GM12878 (cell line): Measurements from ENCODE around the gene SETMAR. TPM values are rescaled to one million over a fixed set of nuclear protein-coding genes. Genes with fewer than 3 reads are reported as not detected.

Experiments
- ATAC-seq: fragments of 200-7000 bp; cut with Tn5 transposase; 3 replicates; pipeline ENCODE4 v1.9.1; 2020; ENCODE audit warnings: mild to moderate bottlenecking, moderate library complexity
- BruUV-seq: library from RNA; stranded (reverse); fragments of 400-500 nt; replicated peaks from 2 replicates; lab custom pipeline; 2021; lab: Mats Ljungman, UMichigan
- CTCF ChIA-PET: fragments of 300-600 bp; sonication (Branson Sonifier 250); formaldehyde crosslinking; extraction: SDS; loops from one replicate; lab custom pipeline; 2021; ENCODE audit warnings: inconsistent platforms; lab: Yijun Ruan, JAX
- POLR2A ChIA-PET: fragments of 350-600 bp; formaldehyde crosslinking; extraction: SDS; loops from one replicate; lab custom pipeline; 2021; ENCODE audit warnings: inconsistent platforms; lab: Charles Lee
- RAD21 ChIA-PET: fragments of 300-600 bp; sonication (Branson Sonifier 250); formaldehyde crosslinking; loops from one replicate; lab custom pipeline; 2023; ENCODE audit warnings: antibody characterized with exemption; ENCODE audit not compliant: unreplicated experiment; lab: Charles Lee
- SMC1A ChIA-PET: fragments of 300-600 bp; sonication (Branson Sonifier 250); formaldehyde crosslinking; loops from one replicate; lab custom pipeline; 2023; ENCODE audit not compliant: unreplicated experiment, uncharacterized antibody; lab: Charles Lee
- DNase-seq: peaks from one replicate; pipeline ENCODE4 v3.0.0-alpha.2; 2011; ENCODE audit warnings: low read depth, low spot score
- FAIRE-seq: peaks from 3 replicates; lab custom pipeline; 2011; peaks lifted over from hg19 to GRCh38; lab: Jason Lieb, UNC
- H2AFZ ChIP-seq: 2 replicates; pipeline ENCODE4 v1.6.0; 2011; ENCODE audit warnings: low read depth, low read length, control low read depth; ENCODE audit not compliant: control insufficient read depth
- H3K27ac ChIP-seq: 2 replicates; pipeline ENCODE4 v1.5.1; 2011; ENCODE audit warnings: control low read depth; ENCODE audit not compliant: control insufficient read depth, insufficient read depth
- H3K27me3 ChIP-seq, 2 experiments: replicated peaks in 1 of 2; 2 replicates each; pipeline versions ENCODE4 v1.6.0 to v1.6.1; 2011; ENCODE audit warnings: low read length in 1 of 2; ENCODE audit not compliant: control insufficient read depth in 2 of 2, insufficient read depth in 2 of 2
- H3K36me3 ChIP-seq, 2 experiments: 2 replicates each; pipeline ENCODE4 v1.5.1; 2011; ENCODE audit warnings: low read length in 1 of 2; ENCODE audit not compliant: control insufficient read depth in 2 of 2, insufficient read depth in 2 of 2
- H3K4me1 ChIP-seq: 2 replicates; pipeline ENCODE4 v1.6.1; 2011; ENCODE audit warnings: mild to moderate bottlenecking, low read length, moderate library complexity, mixed read lengths; ENCODE audit not compliant: control insufficient read depth, insufficient read depth
- H3K4me2 ChIP-seq: 2 replicates; pipeline ENCODE4 v1.6.0; 2011; ENCODE audit warnings: control low read depth; ENCODE audit not compliant: control insufficient read depth, insufficient read depth
- H3K4me3 ChIP-seq: fragments of 200-600 bp; sonication (generic); 2 replicates; pipeline ENCODE4 v1.5.1; 2016
- H3K79me2 ChIP-seq: 2 replicates; pipeline ENCODE4 v1.6.0; 2011; ENCODE audit warnings: low read length; ENCODE audit not compliant: control insufficient read depth, insufficient read depth
- H3K9ac ChIP-seq: 2 replicates; pipeline ENCODE4 v1.8.0; 2011; ENCODE audit warnings: low read length, control low read depth, mixed read lengths; ENCODE audit not compliant: control insufficient read depth, insufficient read depth
- H3K9me3 ChIP-seq: replicated peaks from 3 replicates; pipeline ENCODE4 v1.5.1; 2011; ENCODE audit warnings: mild to moderate bottlenecking, low read length; ENCODE audit not compliant: control insufficient read depth, insufficient read depth
- H4K20me1 ChIP-seq: 2 replicates; pipeline ENCODE4 v1.6.0; 2011; ENCODE audit not compliant: control insufficient read depth, insufficient read depth
- BHLHE40 ChIP-seq, 2 experiments: fragments of 450-650 bp in 1 of 2; IDR thresholded peaks; 2 replicates each; pipeline ENCODE4 v1.6.1; 2011 to 2017; ENCODE audit warnings: low read depth in 2 of 2, borderline replicate concordance in 1 of 2, improper control_type of control experiment in 1 of 2, low read length in 1 of 2, mild to moderate bottlenecking in 1 of 2
- CBX5 ChIP-seq: sonication (generic); IDR thresholded peaks from 2 replicates; pipeline ENCODE4 v1.6.1; 2016; ENCODE audit warnings: low read depth, moderate library complexity, mild to moderate bottlenecking, inconsistent platforms
- HDAC6 ChIP-seq: fragments of 200-600 bp; sonication (generic); IDR thresholded peaks from one replicate; pipeline ENCODE4 v1.8.0; 2017; ENCODE audit warnings: antibody characterized with exemption; ENCODE audit not compliant: unreplicated experiment
- KAT2A ChIP-seq: conservative IDR thresholded peaks from 2 replicates; pipeline ENCODE4 v1.6.1; 2011; ENCODE audit warnings: low read depth, low read length; ENCODE audit not compliant: control insufficient read depth
- KLF5 ChIP-seq: fragments of 450-650 bp; IDR thresholded peaks from 2 replicates; pipeline ENCODE4 v1.6.1; 2014; ENCODE audit warnings: mild to moderate bottlenecking; ENCODE audit not compliant: partially characterized antibody
- MEF2B ChIP-seq: fragments of 450-650 bp; IDR thresholded peaks from 2 replicates; pipeline ENCODE4 v1.6.1; 2018; ENCODE audit warnings: mild to moderate bottlenecking, moderate library complexity; ENCODE audit not compliant: partially characterized antibody, poor library complexity, severe bottlenecking
- NR2F1 ChIP-seq: fragments of 450-650 bp; conservative IDR thresholded peaks from 2 replicates; pipeline ENCODE4 v1.6.1; 2017; ENCODE audit warnings: mild to moderate bottlenecking
- POU2F2 ChIP-seq: IDR thresholded peaks from 3 replicates; pipeline ENCODE4 v1.6.1; 2011; ENCODE audit warnings: low read depth, mild to moderate bottlenecking, low read length, borderline replicate concordance
- RCOR1 ChIP-seq: conservative IDR thresholded peaks from 2 replicates; pipeline ENCODE4 v1.6.1; 2012; ENCODE audit warnings: low read depth, low read length, improper control_type of control experiment
- SIN3A ChIP-seq: IDR thresholded peaks from 2 replicates; pipeline ENCODE4 v1.6.1; 2012; ENCODE audit warnings: low read depth, low read length, improper control_type of control experiment
- SREBF2 ChIP-seq: IDR thresholded peaks from 2 replicates; pipeline ENCODE4 v1.6.1; 2012; ENCODE audit warnings: mild to moderate bottlenecking, low read length
- SRF ChIP-seq, 2 experiments: IDR thresholded peaks; 2 replicates each; pipeline ENCODE4 v1.6.1; 2011; ENCODE audit warnings: low read depth in 2 of 2, low read length in 2 of 2, mild to moderate bottlenecking in 1 of 2, moderate library complexity in 1 of 2
- SUZ12 ChIP-seq: fragments of 200-600 bp; sonication (generic); IDR thresholded peaks from one replicate; pipeline ENCODE4 v1.6.1; 2018; ENCODE audit warnings: antibody characterized with exemption, mild to moderate bottlenecking; ENCODE audit not compliant: unreplicated experiment
- ZNF217 ChIP-seq: fragments of 450-650 bp; IDR thresholded peaks from 2 replicates; pipeline ENCODE4 v1.6.1; 2017; ENCODE audit warnings: antibody characterized with exemption, mild to moderate bottlenecking
- WGBS: methylation state at CpG from one replicate; pipeline ENCODE4 v1.1.6; 2016; ENCODE audit warnings: low lambda C conversion rate; ENCODE audit not compliant: insufficient replicate concordance, insufficient coverage; ENCODE audit errors: missing lambda C conversion rate; 5-methylcytosine and 5-hydroxymethylcytosine counted together
- in situ Hi-C: fragments of 300-500 bp; cut with MboI; formaldehyde crosslinking; loops from 9 replicates; pipeline ENCODE4 v1.14.3; 2018; ENCODE audit warnings: mixed read lengths
- intact Hi-C: fragments of 100-400 bp; cut with micrococcal nuclease; formaldehyde crosslinking; loops from one replicate; pipeline ENCODE4 v1.14.2; 2022; ENCODE audit not compliant: unreplicated experiment
- polyA plus RNA-seq, 11 experiments: library from polyadenylated mRNA; depleted of rRNA in 4 of 11; unstranded in 6 of 11; stranded (reverse) in 5 of 11; fragments of >200 nt; fragmentation: Nextera tagmentation in 4 of 11; fragmentation: Illumina TruSeq in 1 of 11; extraction: Ambion mirVana in 4 of 11; extraction: Trizol in 1 of 11; gene quantifications; 1 replicate in 1 of 11; 2 replicates in 10 of 11; pipeline versions ENCODE4 v1.2.1 to v1.2.3, GENCODE V29; 2011 to 2016; ENCODE audit warnings: inconsistent platforms in 2 of 11, missing spikeins in 2 of 11, low read depth in 1 of 11
- total RNA-seq, 4 experiments: library from RNA; depleted of rRNA in 3 of 4; stranded (reverse); fragments of >200 nt in 3 of 4; fragmentation: Illumina TruSeq in 1 of 4; extraction: Trizol in 1 of 4; gene quantifications; 2 replicates each; pipeline versions ENCODE4 v1.2.1 to v1.2.3, GENCODE V29; 2013 to 2021
- TF ChIP-seq, protein P1 (sequence below): fragments of 450-650 bp; conservative IDR thresholded peaks from 2 replicates; pipeline ENCODE4 v1.6.1; 2017; ENCODE audit warnings: mild to moderate bottlenecking, moderate library complexity
- TF ChIP-seq, protein P2 (sequence below): fragments of 450-650 bp; IDR thresholded peaks from 2 replicates; pipeline ENCODE4 v1.6.1; 2016; ENCODE audit warnings: mild to moderate bottlenecking
- TF ChIP-seq, protein P3 (sequence below): IDR thresholded peaks from 2 replicates; pipeline ENCODE4 v1.6.1; 2011; ENCODE audit warnings: low read depth, low read length, improper control_type of control experiment, borderline replicate concordance
- TF ChIP-seq, protein P4 (sequence below): IDR thresholded peaks from 2 replicates; pipeline ENCODE4 v1.6.1; 2012; ENCODE audit warnings: mild to moderate bottlenecking, low read depth, low read length

Gene SETMAR
- total and polyA plus RNA-seq, 10 of the 15 experiments (the other 5 are each of a cell fraction or from before 2014, with no cell fraction given), result 7.1 to 25.1 (median 20.3) TPM

DNA sequence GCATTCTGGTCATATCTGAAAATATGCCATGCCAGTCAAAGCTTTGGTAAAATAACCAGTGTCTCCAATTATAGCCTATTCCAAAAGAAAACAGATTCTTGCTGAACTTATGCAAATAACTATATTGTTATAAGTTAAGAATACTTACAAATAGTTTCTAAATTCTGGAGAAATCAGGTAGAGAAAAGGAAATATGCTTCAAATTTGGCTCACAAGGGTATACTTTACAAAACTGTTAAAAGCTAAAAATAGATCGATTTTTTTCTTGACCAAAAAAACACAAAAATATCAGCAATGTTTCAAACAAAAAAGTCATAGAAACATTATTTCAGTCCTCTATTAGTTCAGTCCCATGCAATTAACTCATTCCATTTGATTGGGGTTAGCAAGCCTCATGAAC lies 23.7 kb downstream of the SETMAR start:
- ChIA-PET CTCF (interaction anchor here (1.1 kb wide), 1 partner anchor 20 kb away, joined by 3 read pairs; no protein-coding TSS in a partner anchor), RAD21 (interaction anchor here (1.0 kb wide), 2 partner anchors 24 to 305 kb away, joined by 3 read pairs; no protein-coding TSS in a partner anchor), SMC1A (interaction anchor here (0.8 to 1.2 kb wide), 2 partner anchors 20 to 23 kb away, joined by 3 read pairs; no protein-coding TSS in a partner anchor), POLR2A (no interaction called here)
- H3K4me3 ChIP-seq, result no peak overlapping the region
- no peak overlapping the region for H2AFZ ChIP-seq
- H3K9me3 ChIP-seq, result peaks cover 2% of the 10 kb centered on the region; the same call in 2 of the 3 replicates
- H3K27me3 ChIP-seq, result no peaks in the 10 kb centered on the region
- no peaks in the 10 kb centered on the region for H3K79me2 ChIP-seq
- no peak for DNase-seq
- intact Hi-C loops (no loop called here), in situ Hi-C loops (no loop called here)
- H3K9ac ChIP-seq, result no peak overlapping the region
- FAIRE-seq, result no peak
- H4K20me1 ChIP-seq, result no peaks in the 10 kb centered on the region
- no peak overlapping the region for H3K4me2 ChIP-seq
- BruUV-seq, result no TSS peak
- H3K36me3 ChIP-seq, result no peaks in the 10 kb centered on the region
- WGBS, result 85% methylated on average over 1 of the region's 1 CpG
- H3K4me1 ChIP-seq, result no peaks in the 10 kb centered on the region
- ATAC-seq, result no peak
- H3K27ac ChIP-seq, result no peak overlapping the region
- TF ChIP-seq BHLHE40 (IDR thresholded peaks at IDR 0.05; ENCODE audit: borderline replicate concordance in 1 of 2, low read depth in 2 of 2, low read length in 1 of 2) (no peak), SIN3A (no peak), CBX5 (no peak), NR2F1 (no peak), ZNF217 (no peak), SRF (IDR thresholded peaks at IDR 0.05; ENCODE audit: low read depth in 2 of 2, low read length in 2 of 2) (no peak), KAT2A (no peak), POU2F2 (no peak), RCOR1 (no peak), MEF2B (no peak), KLF5 (no peak), HDAC6 (no peak), SREBF2 (no peak), SUZ12 (no peak)
- TF ChIP-seq, protein P1, sequence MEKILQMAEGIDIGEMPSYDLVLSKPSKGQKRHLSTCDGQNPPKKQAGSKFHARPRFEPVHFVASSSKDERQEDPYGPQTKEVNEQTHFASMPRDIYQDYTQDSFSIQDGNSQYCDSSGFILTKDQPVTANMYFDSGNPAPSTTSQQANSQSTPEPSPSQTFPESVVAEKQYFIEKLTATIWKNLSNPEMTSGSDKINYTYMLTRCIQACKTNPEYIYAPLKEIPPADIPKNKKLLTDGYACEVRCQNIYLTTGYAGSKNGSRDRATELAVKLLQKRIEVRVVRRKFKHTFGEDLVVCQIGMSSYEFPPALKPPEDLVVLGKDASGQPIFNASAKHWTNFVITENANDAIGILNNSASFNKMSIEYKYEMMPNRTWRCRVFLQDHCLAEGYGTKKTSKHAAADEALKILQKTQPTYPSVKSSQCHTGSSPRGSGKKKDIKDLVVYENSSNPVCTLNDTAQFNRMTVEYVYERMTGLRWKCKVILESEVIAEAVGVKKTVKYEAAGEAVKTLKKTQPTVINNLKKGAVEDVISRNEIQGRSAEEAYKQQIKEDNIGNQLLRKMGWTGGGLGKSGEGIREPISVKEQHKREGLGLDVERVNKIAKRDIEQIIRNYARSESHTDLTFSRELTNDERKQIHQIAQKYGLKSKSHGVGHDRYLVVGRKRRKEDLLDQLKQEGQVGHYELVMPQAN, result no peak
- TF ChIP-seq, protein P2, sequence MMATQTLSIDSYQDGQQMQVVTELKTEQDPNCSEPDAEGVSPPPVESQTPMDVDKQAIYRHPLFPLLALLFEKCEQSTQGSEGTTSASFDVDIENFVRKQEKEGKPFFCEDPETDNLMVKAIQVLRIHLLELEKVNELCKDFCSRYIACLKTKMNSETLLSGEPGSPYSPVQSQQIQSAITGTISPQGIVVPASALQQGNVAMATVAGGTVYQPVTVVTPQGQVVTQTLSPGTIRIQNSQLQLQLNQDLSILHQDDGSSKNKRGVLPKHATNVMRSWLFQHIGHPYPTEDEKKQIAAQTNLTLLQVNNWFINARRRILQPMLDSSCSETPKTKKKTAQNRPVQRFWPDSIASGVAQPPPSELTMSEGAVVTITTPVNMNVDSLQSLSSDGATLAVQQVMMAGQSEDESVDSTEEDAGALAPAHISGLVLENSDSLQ, result no peak
- TF ChIP-seq, protein P3, sequence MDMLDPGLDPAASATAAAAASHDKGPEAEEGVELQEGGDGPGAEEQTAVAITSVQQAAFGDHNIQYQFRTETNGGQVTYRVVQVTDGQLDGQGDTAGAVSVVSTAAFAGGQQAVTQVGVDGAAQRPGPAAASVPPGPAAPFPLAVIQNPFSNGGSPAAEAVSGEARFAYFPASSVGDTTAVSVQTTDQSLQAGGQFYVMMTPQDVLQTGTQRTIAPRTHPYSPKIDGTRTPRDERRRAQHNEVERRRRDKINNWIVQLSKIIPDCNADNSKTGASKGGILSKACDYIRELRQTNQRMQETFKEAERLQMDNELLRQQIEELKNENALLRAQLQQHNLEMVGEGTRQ, result no peak
- TF ChIP-seq, protein P4, sequence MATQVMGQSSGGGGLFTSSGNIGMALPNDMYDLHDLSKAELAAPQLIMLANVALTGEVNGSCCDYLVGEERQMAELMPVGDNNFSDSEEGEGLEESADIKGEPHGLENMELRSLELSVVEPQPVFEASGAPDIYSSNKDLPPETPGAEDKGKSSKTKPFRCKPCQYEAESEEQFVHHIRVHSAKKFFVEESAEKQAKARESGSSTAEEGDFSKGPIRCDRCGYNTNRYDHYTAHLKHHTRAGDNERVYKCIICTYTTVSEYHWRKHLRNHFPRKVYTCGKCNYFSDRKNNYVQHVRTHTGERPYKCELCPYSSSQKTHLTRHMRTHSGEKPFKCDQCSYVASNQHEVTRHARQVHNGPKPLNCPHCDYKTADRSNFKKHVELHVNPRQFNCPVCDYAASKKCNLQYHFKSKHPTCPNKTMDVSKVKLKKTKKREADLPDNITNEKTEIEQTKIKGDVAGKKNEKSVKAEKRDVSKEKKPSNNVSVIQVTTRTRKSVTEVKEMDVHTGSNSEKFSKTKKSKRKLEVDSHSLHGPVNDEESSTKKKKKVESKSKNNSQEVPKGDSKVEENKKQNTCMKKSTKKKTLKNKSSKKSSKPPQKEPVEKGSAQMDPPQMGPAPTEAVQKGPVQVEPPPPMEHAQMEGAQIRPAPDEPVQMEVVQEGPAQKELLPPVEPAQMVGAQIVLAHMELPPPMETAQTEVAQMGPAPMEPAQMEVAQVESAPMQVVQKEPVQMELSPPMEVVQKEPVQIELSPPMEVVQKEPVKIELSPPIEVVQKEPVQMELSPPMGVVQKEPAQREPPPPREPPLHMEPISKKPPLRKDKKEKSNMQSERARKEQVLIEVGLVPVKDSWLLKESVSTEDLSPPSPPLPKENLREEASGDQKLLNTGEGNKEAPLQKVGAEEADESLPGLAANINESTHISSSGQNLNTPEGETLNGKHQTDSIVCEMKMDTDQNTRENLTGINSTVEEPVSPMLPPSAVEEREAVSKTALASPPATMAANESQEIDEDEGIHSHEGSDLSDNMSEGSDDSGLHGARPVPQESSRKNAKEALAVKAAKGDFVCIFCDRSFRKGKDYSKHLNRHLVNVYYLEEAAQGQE, result no peak
